HepG2 (cell line): ENCODE results near the gene FTCD.

Experiments
- BCL3 ChIP-seq: sonication (generic); formaldehyde crosslinking; IDR thresholded peaks from 2 replicates; pipeline ENCODE4 v1.5.1; 2020; ENCODE audit warnings: mild to moderate bottlenecking, missing genetic modification reagents, moderate library complexity
- BRCA1 ChIP-seq: sonication (generic); formaldehyde crosslinking; IDR thresholded peaks from 2 replicates; pipeline ENCODE4 v1.4.0; 2020; ENCODE audit warnings: missing genetic modification reagents
- E2F5 ChIP-seq: sonication (generic); formaldehyde crosslinking; conservative IDR thresholded peaks from 2 replicates; pipeline ENCODE4 v1.4.0; 2020; ENCODE audit warnings: missing genetic modification reagents
- EP300 ChIP-seq, 3 experiments: sonication (generic) in 1 of 3; formaldehyde crosslinking in 1 of 3; IDR thresholded peaks; 2 replicates each; pipeline versions ENCODE4 v1.5.1 to v1.6.1; 2011 to 2020; ENCODE audit warnings: low read depth in 2 of 3, low read length in 2 of 3, borderline replicate concordance in 1 of 3, improper control_type of control experiment in 1 of 3, mild to moderate bottlenecking in 1 of 3, missing genetic modification reagents in 1 of 3, moderate library complexity in 1 of 3
- EZH2 ChIP-seq: conservative IDR thresholded peaks from 2 replicates; pipeline ENCODE4 v1.6.1; 2012; ENCODE audit warnings: mild to moderate bottlenecking, low read depth, low read length, moderate library complexity
- FOXP1 ChIP-seq, 2 experiments: fragments of 450-650 bp in 1 of 2; IDR thresholded peaks; 2 replicates each; pipeline ENCODE4 v1.6.1; 2017 to 2018; ENCODE audit warnings: antibody characterized with exemption in 1 of 2
- POGZ ChIP-seq: sonication (generic); formaldehyde crosslinking; IDR thresholded peaks from 2 replicates; pipeline ENCODE4 v1.4.0; 2020; ENCODE audit warnings: mild to moderate bottlenecking, missing genetic modification reagents
- RFX1 ChIP-seq: fragments of 450-650 bp; IDR thresholded peaks from 2 replicates; pipeline ENCODE4 v1.6.1; 2017
- RXRA ChIP-seq: sonication (generic); formaldehyde crosslinking; IDR thresholded peaks from 2 replicates; pipeline ENCODE4 v1.5.1; 2020; ENCODE audit warnings: missing genetic modification reagents
- TF ChIP-seq, protein P1 (sequence below): sonication (generic); formaldehyde crosslinking; IDR thresholded peaks from 2 replicates; pipeline ENCODE4 v1.5.0; 2020; ENCODE audit warnings: mild to moderate bottlenecking, missing genetic modification reagents, moderate library complexity
- TF ChIP-seq, protein P2 (sequence below): sonication (generic); formaldehyde crosslinking; IDR thresholded peaks from 2 replicates; pipeline ENCODE4 v1.4.0; 2020; ENCODE audit warnings: missing genetic modification reagents

DNA sequence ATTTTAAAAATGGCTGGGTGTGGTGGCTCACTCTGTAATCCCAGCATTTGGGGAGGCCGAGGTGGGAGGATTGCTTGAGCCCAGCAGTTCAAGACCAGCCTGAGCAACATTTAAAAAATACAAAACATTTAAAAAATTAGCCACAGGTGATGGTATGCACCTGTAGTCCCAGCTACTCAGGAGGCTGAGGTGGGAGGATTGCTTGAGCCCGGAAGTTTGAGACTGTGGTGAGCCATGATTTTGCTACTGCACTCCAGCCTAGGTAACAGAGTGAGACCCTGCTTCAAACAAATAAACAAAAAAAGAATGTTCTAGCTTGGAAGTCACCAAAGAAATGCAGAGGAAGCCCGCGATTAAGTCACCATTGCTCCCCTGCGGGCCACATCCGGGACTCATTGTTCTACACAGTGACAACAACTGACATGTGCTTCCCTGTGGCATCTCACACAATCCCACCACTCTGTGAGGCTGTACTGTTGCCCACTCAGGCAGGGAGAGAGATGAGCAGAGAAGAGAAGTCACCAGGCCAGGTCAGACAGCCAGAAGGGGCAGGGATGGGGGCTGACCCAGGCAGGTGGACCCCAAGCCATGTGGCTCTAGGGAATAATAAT is 47.3 kb upstream of the FTCD start:
- no peak for TF ChIP-seq BRCA1 (CRISPR knock-in tag)
- TF ChIP-seq, protein P1, sequence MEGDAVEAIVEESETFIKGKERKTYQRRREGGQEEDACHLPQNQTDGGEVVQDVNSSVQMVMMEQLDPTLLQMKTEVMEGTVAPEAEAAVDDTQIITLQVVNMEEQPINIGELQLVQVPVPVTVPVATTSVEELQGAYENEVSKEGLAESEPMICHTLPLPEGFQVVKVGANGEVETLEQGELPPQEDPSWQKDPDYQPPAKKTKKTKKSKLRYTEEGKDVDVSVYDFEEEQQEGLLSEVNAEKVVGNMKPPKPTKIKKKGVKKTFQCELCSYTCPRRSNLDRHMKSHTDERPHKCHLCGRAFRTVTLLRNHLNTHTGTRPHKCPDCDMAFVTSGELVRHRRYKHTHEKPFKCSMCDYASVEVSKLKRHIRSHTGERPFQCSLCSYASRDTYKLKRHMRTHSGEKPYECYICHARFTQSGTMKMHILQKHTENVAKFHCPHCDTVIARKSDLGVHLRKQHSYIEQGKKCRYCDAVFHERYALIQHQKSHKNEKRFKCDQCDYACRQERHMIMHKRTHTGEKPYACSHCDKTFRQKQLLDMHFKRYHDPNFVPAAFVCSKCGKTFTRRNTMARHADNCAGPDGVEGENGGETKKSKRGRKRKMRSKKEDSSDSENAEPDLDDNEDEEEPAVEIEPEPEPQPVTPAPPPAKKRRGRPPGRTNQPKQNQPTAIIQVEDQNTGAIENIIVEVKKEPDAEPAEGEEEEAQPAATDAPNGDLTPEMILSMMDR (CRISPR knock-in tag): no peak
- no peak for TF ChIP-seq EP300 (IDR thresholded peaks at IDR 0.05; ENCODE audit: low read depth in 2 of 2, low read length in 2 of 2)
- no peak for TF ChIP-seq EP300 (CRISPR knock-in tag; IDR thresholded peaks at IDR 0.05; ENCODE audit: borderline replicate concordance)
- no peak for TF ChIP-seq E2F5 (CRISPR knock-in tag)
- TF ChIP-seq RFX1: no peak
- TF ChIP-seq POGZ (CRISPR knock-in tag): no peak
- TF ChIP-seq EZH2: no peak
- no peak for TF ChIP-seq RXRA (CRISPR knock-in tag)
- TF ChIP-seq FOXP1 (IDR thresholded peaks at IDR 0.05): no peak
- no peak for TF ChIP-seq FOXP1 (CRISPR knock-in tag; IDR thresholded peaks at IDR 0.05)
- TF ChIP-seq BCL3: no peak
- TF ChIP-seq, protein P2, sequence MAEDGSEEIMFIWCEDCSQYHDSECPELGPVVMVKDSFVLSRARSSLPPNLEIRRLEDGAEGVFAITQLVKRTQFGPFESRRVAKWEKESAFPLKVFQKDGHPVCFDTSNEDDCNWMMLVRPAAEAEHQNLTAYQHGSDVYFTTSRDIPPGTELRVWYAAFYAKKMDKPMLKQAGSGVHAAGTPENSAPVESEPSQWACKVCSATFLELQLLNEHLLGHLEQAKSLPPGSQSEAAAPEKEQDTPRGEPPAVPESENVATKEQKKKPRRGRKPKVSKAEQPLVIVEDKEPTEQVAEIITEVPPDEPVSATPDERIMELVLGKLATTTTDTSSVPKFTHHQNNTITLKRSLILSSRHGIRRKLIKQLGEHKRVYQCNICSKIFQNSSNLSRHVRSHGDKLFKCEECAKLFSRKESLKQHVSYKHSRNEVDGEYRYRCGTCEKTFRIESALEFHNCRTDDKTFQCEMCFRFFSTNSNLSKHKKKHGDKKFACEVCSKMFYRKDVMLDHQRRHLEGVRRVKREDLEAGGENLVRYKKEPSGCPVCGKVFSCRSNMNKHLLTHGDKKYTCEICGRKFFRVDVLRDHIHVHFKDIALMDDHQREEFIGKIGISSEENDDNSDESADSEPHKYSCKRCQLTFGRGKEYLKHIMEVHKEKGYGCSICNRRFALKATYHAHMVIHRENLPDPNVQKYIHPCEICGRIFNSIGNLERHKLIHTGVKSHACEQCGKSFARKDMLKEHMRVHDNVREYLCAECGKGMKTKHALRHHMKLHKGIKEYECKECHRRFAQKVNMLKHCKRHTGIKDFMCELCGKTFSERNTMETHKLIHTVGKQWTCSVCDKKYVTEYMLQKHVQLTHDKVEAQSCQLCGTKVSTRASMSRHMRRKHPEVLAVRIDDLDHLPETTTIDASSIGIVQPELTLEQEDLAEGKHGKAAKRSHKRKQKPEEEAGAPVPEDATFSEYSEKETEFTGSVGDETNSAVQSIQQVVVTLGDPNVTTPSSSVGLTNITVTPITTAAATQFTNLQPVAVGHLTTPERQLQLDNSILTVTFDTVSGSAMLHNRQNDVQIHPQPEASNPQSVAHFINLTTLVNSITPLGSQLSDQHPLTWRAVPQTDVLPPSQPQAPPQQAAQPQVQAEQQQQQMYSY (CRISPR knock-in tag): no peak
